CD4-positive, CD25-positive, alpha-beta regulatory T cell (primary cell): ENCODE data around the gene CCDC136. TPM values are rescaled to one million over a fixed set of nuclear protein-coding genes. Genes with fewer than 3 reads are reported as not detected.

Experiments used
- ATAC-seq, 2 donors: fragments of 150-1000 bp; cut with Tn5 transposase; one replicate each; pipeline ENCODE4 v1.10.0; 2021; ENCODE audit warnings: low read depth in 2 of 2, moderate number of reproducible peaks in 2 of 2, moderate library complexity in 1 of 2
- DNase-seq, 3 donors: peaks; one replicate each; pipeline versions ENCODE4 v3.0.0 to v3.0.0-alpha.2; 2012 to 2022; ENCODE audit warnings: mixed read lengths in 1 of 3
- H3K27ac ChIP-seq: one replicate; pipeline ENCODE4 v1.7.0; 2013; ENCODE audit warnings: mild to moderate bottlenecking, low read length; ENCODE audit not compliant: insufficient read depth, poor library complexity, severe bottlenecking
- H3K27me3 ChIP-seq: one replicate; pipeline ENCODE4 v1.7.0; 2013; ENCODE audit warnings: low read length; ENCODE audit not compliant: control insufficient read depth, insufficient read depth
- H3K36me3 ChIP-seq: one replicate; pipeline ENCODE4 v1.7.0; 2013; ENCODE audit warnings: mild to moderate bottlenecking, low read length, moderate library complexity; ENCODE audit not compliant: control insufficient read depth, insufficient read depth
- H3K4me1 ChIP-seq: 2 replicates; pipeline ENCODE4 v1.7.0; 2013; ENCODE audit warnings: mild to moderate bottlenecking, low read length; ENCODE audit not compliant: insufficient read depth, control insufficient read depth, poor library complexity, severe bottlenecking
- H3K4me3 ChIP-seq: one replicate; pipeline ENCODE4 v1.7.0; 2013; ENCODE audit warnings: low read depth, mild to moderate bottlenecking, low read length, moderate library complexity
- H3K9me3 ChIP-seq, 2 experiments: 1 replicate in 1 of 2; 2 replicates in 1 of 2; pipeline ENCODE4 v1.7.0; 2013; ENCODE audit warnings: low read length in 2 of 2, mild to moderate bottlenecking in 1 of 2, moderate library complexity in 1 of 2; ENCODE audit not compliant: control insufficient read depth in 2 of 2
- H3K27ac Mint-ChIP-seq, 3 donors: one replicate each; pipeline ENCODE4 v1.8.0; 2020 to 2022; ENCODE audit warnings: mild to moderate bottlenecking in 3 of 3, mixed read lengths in 3 of 3, moderate library complexity in 2 of 3
- H3K27me3 Mint-ChIP-seq: one replicate; pipeline ENCODE4 v1.8.0; 2022; ENCODE audit warnings: mild to moderate bottlenecking, mixed read lengths
- H3K36me3 Mint-ChIP-seq: one replicate; pipeline ENCODE4 v1.8.0; 2020; ENCODE audit warnings: mixed read lengths
- H3K4me1 Mint-ChIP-seq, 4 donors: one replicate each; pipeline ENCODE4 v1.8.0; 2020 to 2022; ENCODE audit warnings: mixed read lengths in 4 of 4, mild to moderate bottlenecking in 1 of 4
- H3K4me3 Mint-ChIP-seq, 4 donors: one replicate each; pipeline ENCODE4 v1.8.0; 2020 to 2022; ENCODE audit warnings: mild to moderate bottlenecking in 4 of 4, mixed read lengths in 4 of 4, moderate library complexity in 3 of 4
- H3K9me3 Mint-ChIP-seq, 7 donors: one replicate each; pipeline ENCODE4 v1.8.0; 2020 to 2022; ENCODE audit warnings: mixed read lengths in 7 of 7, mild to moderate bottlenecking in 3 of 7, moderate library complexity in 2 of 7
- polyA plus RNA-seq, 4 donors: library from polyadenylated mRNA; unstranded; fragments of 300-500 nt; fragmentation: Illumina TruSeq; gene quantifications; one replicate each; pipeline ENCODE4 v1.2.3, GENCODE V29; 2021
- total RNA-seq: library from RNA; stranded (reverse); gene quantifications from one replicate; pipeline ENCODE4 v1.2.3, GENCODE V29; 2022

The CCDC136 gene
- total and polyA plus RNA-seq, 5 donors from 2014 or later = 0.48 to 14.1 (median 1.5) TPM

GRCh38 chr7:128869138-128869943 lies 77.6 kb downstream of the CCDC136 start:
- Mint-ChIP-seq H3K4me1 (peaks cover 4 to 33% (median 16%) of the 10 kb centered on the region in 4 donors), H3K27me3 (peaks cover 20% of the 10 kb centered on the region), H3K27ac (no peak overlapping the region), H3K9me3 (no peaks in the 10 kb centered on the region), H3K4me3 (peak overlapping the region; percentile 37 to 89 (median 77)), H3K36me3 (peaks cover 19% of the 10 kb centered on the region)
- peak; percentile 68 to 75 for ATAC-seq
- Histone ChIP-seq H3K9me3 (no peaks in the 10 kb centered on the region), H3K4me3 (no peak overlapping the region), H3K36me3 (peaks cover 11% of the 10 kb centered on the region), H3K4me1 (peaks cover 23% of the 10 kb centered on the region), H3K27ac (no peak overlapping the region), H3K27me3 (no peaks in the 10 kb centered on the region)
- peak; percentile 28 to 61 (median 36) for DNase-seq

GRCh38 chr7:128869944-128870285 lies 78.1 kb downstream of the CCDC136 start:
- Histone ChIP-seq H3K4me1 (peaks cover 20% of the 10 kb centered on the region), H3K27ac (no peak overlapping the region), H3K27me3 (no peaks in the 10 kb centered on the region), H3K4me3 (no peak overlapping the region), H3K36me3 (peaks cover 9% of the 10 kb centered on the region), H3K9me3 (no peaks in the 10 kb centered on the region)
- Mint-ChIP-seq H3K36me3 (peaks cover 15% of the 10 kb centered on the region), H3K4me1 (peaks cover 4 to 29% (median 13%) of the 10 kb centered on the region in 4 donors), H3K4me3 (peak overlapping the region; percentile 78 to 92 (median 85)), H3K9me3 (no peaks in the 10 kb centered on the region), H3K27ac (no peak overlapping the region), H3K27me3 (peaks cover 20% of the 10 kb centered on the region)
- ATAC-seq (peak; percentile 8 to 15), DNase-seq (peak in 1 of 3 donors; percentile 8)

GRCh38 chr7:128871050-128871449 lies 79.3 kb downstream of the CCDC136 start:
- DNase-seq = no peak
- H3K27me3 ChIP-seq = no peaks in the 10 kb centered on the region
- H3K27ac ChIP-seq = no peak overlapping the region
- peaks cover 20% of the 10 kb centered on the region for H3K4me1 ChIP-seq
- peaks cover 3% of the 10 kb centered on the region for H3K36me3 ChIP-seq
- peaks cover 0 to 19% (median 6%) of the 10 kb centered on the region in 4 donors for H3K4me1 Mint-ChIP-seq
- peaks cover 5% of the 10 kb centered on the region for H3K36me3 Mint-ChIP-seq
- H3K9me3 ChIP-seq = no peaks in the 10 kb centered on the region
- no peaks in the 10 kb centered on the region for H3K9me3 Mint-ChIP-seq
- H3K27ac Mint-ChIP-seq = no peak overlapping the region
- ATAC-seq = no peak
- H3K4me3 ChIP-seq = no peak overlapping the region
- H3K27me3 Mint-ChIP-seq = peaks cover 20% of the 10 kb centered on the region
- H3K4me3 Mint-ChIP-seq = peak overlapping the region; percentile 57 to 84 (median 72)

Other genes with a start within 250 kb of the CCDC136 start
- gene GARIN1A, start 119.7 kb upstream of the CCDC136 start, total RNA-seq = 1.9 TPM
- gene GARIN1A, start 119.7 kb upstream of the CCDC136 start, polyA plus RNA-seq = under 1 TPM in 1 of 4 donors, not detected in 3; 0.14 TPM
- gene CALU, start 52.6 kb upstream of the CCDC136 start, total RNA-seq = 30.2 TPM
- 10 to 100 TPM; 19.1 to 27.3 (median 23.7) TPM for gene CALU, start 52.6 kb upstream of the CCDC136 start, polyA plus RNA-seq
- not detected for gene OPN1SW, start 16.2 kb upstream of the CCDC136 start, total RNA-seq
- gene OPN1SW, start 16.2 kb upstream of the CCDC136 start, polyA plus RNA-seq = not detected
- not detected for gene FLNC, start 38.4 kb downstream of the CCDC136 start, total RNA-seq
- not detected for gene FLNC, start 38.4 kb downstream of the CCDC136 start, polyA plus RNA-seq
- 67.9 TPM for gene ATP6V1F, start 70.9 kb downstream of the CCDC136 start, total RNA-seq
- 100 to 1,000 TPM; 306 to 361 (median 340) TPM for gene ATP6V1F, start 70.9 kb downstream of the CCDC136 start, polyA plus RNA-seq
- gene KCP, start 118.7 kb downstream of the CCDC136 start, total RNA-seq = 0.22 TPM
- gene KCP, start 118.7 kb downstream of the CCDC136 start, polyA plus RNA-seq = under 1 TPM in 2 of 4 donors, not detected in 2; 0.08 TPM
- gene IRF5, start 146.0 kb downstream of the CCDC136 start, total RNA-seq = 13.5 TPM
- 10 to 100 TPM; 18.8 to 24.1 (median 20.0) TPM for gene IRF5, start 146.0 kb downstream of the CCDC136 start, polyA plus RNA-seq